ENCODE data around the gene BDH2. TPM values are rescaled to one million over a fixed set of nuclear protein-coding genes. Genes with fewer than 3 reads are reported as not detected.

BDH2 gene
- total and polyA plus RNA-seq, 2 donors from 2014 or later, result 104 to 473 TPM

GRCh38 chr4:103097112-103097511 lies 2.5 kb downstream of the BDH2 start:
- Histone ChIP-seq H3K4me1 (ENCODE audit: control insufficient read depth in 2 of 3, insufficient read depth in 2 of 3, low read depth in 1 of 3, low read length in 3 of 3) (peaks cover 0 to 14% (median 6%) of the 10 kb centered on the region in 3 donors), H3K27me3 (ENCODE audit: control insufficient read depth, insufficient read depth, low read length) (no peaks in the 10 kb centered on the region), H3K36me3 (ENCODE audit: control insufficient read depth in 2 of 3, insufficient read depth in 3 of 3, low read length in 3 of 3) (no peaks in the 10 kb centered on the region), H3K9me3 (ENCODE audit: control insufficient read depth in 2 of 3, insufficient read depth in 1 of 3, low read length in 3 of 3) (no peaks in the 10 kb centered on the region), H3K9ac (ENCODE audit: low read length in 3 of 3) (no peak overlapping the region), H3K27ac (ENCODE audit: low read depth in 2 of 2, low read length in 2 of 2) (peak overlapping the region in 1 of 2 donors; percentile 49), H3K4me3 (ENCODE audit: low read length in 3 of 3) (peak overlapping the region in 1 of 3 donors; percentile 77)
- FAIRE-seq (no peak), DNase-seq (peak in 2 of 5 donors; percentile 5 to 15)
- intact Hi-C loops (cut with DNase I), result no loop called here
- no peak for TF ChIP-seq CTCF (IDR thresholded peaks at IDR 0.05; ENCODE audit: borderline replicate concordance, extremely low read depth, insufficient read depth)

GRCh38 chr4:103095080-103095479 lies 4.6 kb downstream of the BDH2 start:
- intact Hi-C loops (cut with DNase I), result no loop called here
- TF ChIP-seq CTCF (IDR thresholded peaks at IDR 0.05; ENCODE audit: borderline replicate concordance, extremely low read depth, insufficient read depth), result no peak
- FAIRE-seq (no peak), DNase-seq (no peak)
- Histone ChIP-seq H3K9ac (ENCODE audit: low read length in 3 of 3) (no peak overlapping the region), H3K4me3 (ENCODE audit: low read length in 3 of 3) (no peak overlapping the region), H3K4me1 (ENCODE audit: control insufficient read depth in 2 of 3, insufficient read depth in 2 of 3, low read depth in 1 of 3, low read length in 3 of 3) (peaks cover 0 to 14% (median 6%) of the 10 kb centered on the region in 3 donors), H3K27ac (ENCODE audit: low read depth in 2 of 2, low read length in 2 of 2) (no peak overlapping the region), H3K9me3 (ENCODE audit: control insufficient read depth in 2 of 3, insufficient read depth in 1 of 3, low read length in 3 of 3) (no peaks in the 10 kb centered on the region), H3K27me3 (ENCODE audit: control insufficient read depth, insufficient read depth, low read length) (no peaks in the 10 kb centered on the region), H3K36me3 (ENCODE audit: control insufficient read depth in 2 of 3, insufficient read depth in 3 of 3, low read length in 3 of 3) (peaks cover 3 to 16% (median 11%) of the 10 kb centered on the region in 3 donors)

DNA sequence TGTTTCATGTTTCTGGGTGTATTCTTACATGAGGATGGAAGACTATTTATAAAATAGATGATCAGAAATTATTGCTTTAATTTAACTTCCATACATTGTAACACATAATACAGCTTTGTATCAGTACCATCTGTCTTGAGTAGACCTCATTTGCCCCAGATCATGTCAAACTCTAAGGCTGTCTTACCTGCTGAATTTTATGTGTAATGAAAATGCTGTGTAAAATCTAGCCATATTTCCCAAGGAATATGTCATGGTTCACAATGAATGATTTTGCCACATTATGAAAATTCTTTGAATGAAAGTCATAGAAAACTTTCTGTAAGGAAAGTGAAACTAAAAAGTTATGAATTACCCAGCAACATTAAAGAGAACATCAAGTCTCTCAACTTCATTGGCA lies 7.4 kb downstream of the BDH2 start:
- H3K27ac ChIP-seq (ENCODE audit: low read depth in 2 of 2, low read length in 2 of 2), result no peak overlapping the region
- FAIRE-seq (no peak), DNase-seq (no peak)
- no peaks in the 10 kb centered on the region for H3K27me3 ChIP-seq (ENCODE audit: control insufficient read depth, insufficient read depth, low read length)
- H3K9me3 ChIP-seq (ENCODE audit: control insufficient read depth in 2 of 3, insufficient read depth in 1 of 3, low read length in 3 of 3), result no peaks in the 10 kb centered on the region
- peaks cover 12 to 38% (median 36%) of the 10 kb centered on the region in 3 donors for H3K36me3 ChIP-seq (ENCODE audit: control insufficient read depth in 2 of 3, insufficient read depth in 3 of 3, low read length in 3 of 3)
- intact Hi-C loops (cut with DNase I), result no loop called here
- no peak for TF ChIP-seq CTCF (IDR thresholded peaks at IDR 0.05; ENCODE audit: borderline replicate concordance, extremely low read depth, insufficient read depth)
- H3K9ac ChIP-seq (ENCODE audit: low read length in 3 of 3), result no peak overlapping the region
- peaks cover 0 to 3% (median 1%) of the 10 kb centered on the region in 3 donors for H3K4me1 ChIP-seq (ENCODE audit: control insufficient read depth in 2 of 3, insufficient read depth in 2 of 3, low read depth in 1 of 3, low read length in 3 of 3)
- H3K4me3 ChIP-seq (ENCODE audit: low read length in 3 of 3), result no peak overlapping the region

Measured in kidney (tissue), 14 donors.